Spleen (tissue), 10 donors: Measurements from ENCODE around the gene SP110. TPM values are rescaled to one million over a fixed set of nuclear protein-coding genes. Genes with fewer than 3 reads are reported as not detected.

Source experiments
- polyA plus RNA-seq, 3 donors: library from polyadenylated mRNA; stranded (reverse); fragments of 200-250 nt; gene quantifications; one replicate each; pipeline ENCODE4 v1.2.1, GENCODE V29; 2013
- total RNA-seq, 7 donors: library from RNA; depleted of rRNA in 3 of 7; stranded (reverse); fragments of >200 nt in 3 of 7; fragmentation: NEBNext Ultra II Directional in 4 of 7; extraction: Animal tissue kit (Norgen Biotek cat#: 25700) in 4 of 7; gene quantifications; one replicate each; pipeline versions ENCODE4 v1.1.0 to v1.2.1, GENCODE V29; 2016 to 2021
- donor health status: healthy with polysubstance abuse.
- donor health status: DM: no; HTN: no; CAD: no; lungs with moderate emphysema.
- donor health status: DM: no; HTN: no; CAD: no.
- donor health status: Bipolar disorder and iron deficiency.
- donor health status: healthy.
- donor health status: DM: no; HTN: no; CAD: no.
- donor health status: DM: yes; HTN: yes; CAD: no.

The SP110 gene
- total and polyA plus RNA-seq, 10 donors, result 47.9 to 157 (median 116) TPM

Other genes with a start within 250 kb of the SP110 start
- gene SLC16A14, start 151.1 kb downstream of the SP110 start, total RNA-seq, result 10 to 100 TPM in 5 of 7 donors, 1 to 10 TPM in 2; 8.0 to 18.5 (median 15.2) TPM
- 1 to 10 TPM; 1.8 to 3.0 (median 2.2) TPM for gene SLC16A14, start 151.1 kb downstream of the SP110 start, polyA plus RNA-seq
- gene SP140, start 5.8 kb upstream of the SP110 start, total RNA-seq, result 100 to 1,000 TPM in 1 of 7 donors, 10 to 100 TPM in 6; 51.3 to 110 (median 80.8) TPM
- 10 to 100 TPM; 51.7 to 61.5 (median 55.8) TPM for gene SP140, start 5.8 kb upstream of the SP110 start, polyA plus RNA-seq
- gene SP140L, start 107.2 kb upstream of the SP110 start, total RNA-seq, result 10 to 100 TPM; 50.3 to 85.7 (median 67.5) TPM
- 10 to 100 TPM; 32.0 to 35.1 (median 32.6) TPM for gene SP140L, start 107.2 kb upstream of the SP110 start, polyA plus RNA-seq
- 100 to 1,000 TPM; 202 to 327 (median 270) TPM for gene SP100, start 196.2 kb upstream of the SP110 start, total RNA-seq
- 100 to 1,000 TPM in 2 of 3 donors, 10 to 100 TPM in 1; 97.5 to 120 (median 118) TPM for gene SP100, start 196.2 kb upstream of the SP110 start, polyA plus RNA-seq